ENCODE results near the gene MCAT.

GRCh38 chr22:43129426-43130425 is 13.5 kb downstream of the MCAT start:
- TF ChIP-seq CTCF (IDR thresholded peaks at IDR 0.05 in 4 of 5, conservative IDR thresholded peaks at IDR 0.05 in 1 of 5), result no peak
- no peak for TF ChIP-seq POLR2A (IDR thresholded peaks at IDR 0.05)

Data from gastrocnemius medialis (tissue), 4 donors.